Measurements from ENCODE around the gene TDG.

TDG gene

GRCh38 chr12:103986829-103987228, 21.2 kb downstream of the TDG start:
- H3K27ac ChIP-seq (ENCODE audit: insufficient read depth, low read length, poor library complexity, severe bottlenecking) = no peak overlapping the region
- DNase-seq = no peak
- H3K36me3 ChIP-seq (ENCODE audit: control insufficient read depth, insufficient read depth, low read length) = peaks cover 46% of the 10 kb centered on the region

GRCh38 chr12:103994235-103994634, 28.6 kb downstream of the TDG start:
- no peak for DNase-seq
- Histone ChIP-seq H3K9me3 (ENCODE audit: control insufficient read depth, low read length) (no peaks in the 10 kb centered on the region), H3K27ac (ENCODE audit: insufficient read depth, low read length, poor library complexity, severe bottlenecking) (no peak overlapping the region), H3K36me3 (ENCODE audit: control insufficient read depth, insufficient read depth, low read length) (no peaks in the 10 kb centered on the region), H3K4me1 (ENCODE audit: control insufficient read depth, insufficient read depth, low read length, poor library complexity, severe bottlenecking) (no peaks in the 10 kb centered on the region), H3K4me3 (ENCODE audit: insufficient read depth, low read depth, low read length, poor library complexity, severe bottlenecking) (no peak overlapping the region), H3K27me3 (replicated peaks; ENCODE audit: control insufficient read depth, insufficient read depth, low read length, poor library complexity, severe bottlenecking) (peaks cover 4% of the 10 kb centered on the region)

More at GRCh38 chr12:103986829-103987228, 21.2 kb downstream of the TDG start:
- Histone ChIP-seq H3K9me3 (ENCODE audit: control insufficient read depth, low read length) (no peaks in the 10 kb centered on the region), H3K4me1 (ENCODE audit: control insufficient read depth, insufficient read depth, low read length, poor library complexity, severe bottlenecking) (no peaks in the 10 kb centered on the region), H3K4me3 (ENCODE audit: insufficient read depth, low read depth, low read length, poor library complexity, severe bottlenecking) (no peak overlapping the region), H3K27me3 (replicated peaks; ENCODE audit: control insufficient read depth, insufficient read depth, low read length, poor library complexity, severe bottlenecking) (no peaks in the 10 kb centered on the region)

- Histone ChIP-seq H3K4me1 (ENCODE audit: control insufficient read depth, insufficient read depth, low read length, poor library complexity, severe bottlenecking) (no peaks in the 10 kb centered on the region), H3K9me3 (ENCODE audit: control insufficient read depth, low read length) (no peaks in the 10 kb centered on the region), H3K4me3 (ENCODE audit: insufficient read depth, low read depth, low read length, poor library complexity, severe bottlenecking) (no peak overlapping the region), H3K27me3 (replicated peaks; ENCODE audit: control insufficient read depth, insufficient read depth, low read length, poor library complexity, severe bottlenecking) (peaks cover 4% of the 10 kb centered on the region), H3K27ac (ENCODE audit: insufficient read depth, low read length, poor library complexity, severe bottlenecking) (no peak overlapping the region), H3K36me3 (ENCODE audit: control insufficient read depth, insufficient read depth, low read length) (no peaks in the 10 kb centered on the region)
- DNase-seq = no peak
Observed at GRCh38 chr12:103996595-103996994, 30.9 kb downstream of the TDG start.

- peaks cover 4% of the 10 kb centered on the region for H3K27me3 ChIP-seq (replicated peaks; ENCODE audit: control insufficient read depth, insufficient read depth, low read length, poor library complexity, severe bottlenecking)
- H3K4me3 ChIP-seq (ENCODE audit: insufficient read depth, low read depth, low read length, poor library complexity, severe bottlenecking) = no peak overlapping the region
- no peaks in the 10 kb centered on the region for H3K9me3 ChIP-seq (ENCODE audit: control insufficient read depth, low read length)
Observed at GRCh38 chr12:103997286-103997900, 31.7 kb downstream of the TDG start.

DNA sequence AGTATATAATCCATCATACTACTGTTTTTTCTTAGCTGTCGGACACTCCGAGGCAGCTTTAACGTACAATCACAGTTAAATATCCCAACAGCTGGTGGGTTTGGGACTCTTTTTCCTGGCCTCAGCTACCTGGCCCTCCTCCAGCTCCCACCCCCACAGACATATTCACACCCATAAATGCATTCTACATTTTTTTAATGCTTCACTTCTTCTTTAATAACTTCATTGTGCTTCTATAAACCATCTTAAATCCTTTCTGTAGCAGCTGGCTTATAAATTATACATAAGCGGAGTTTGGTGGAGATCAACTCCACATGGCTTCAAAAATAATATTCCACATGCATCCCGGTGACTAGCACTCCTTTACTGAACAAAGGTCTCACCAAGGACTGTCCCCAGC, 33.3 kb downstream of the TDG start:
- H3K36me3 ChIP-seq (ENCODE audit: control insufficient read depth, insufficient read depth, low read length) = no peaks in the 10 kb centered on the region
- no peak overlapping the region for H3K27ac ChIP-seq (ENCODE audit: insufficient read depth, low read length, poor library complexity, severe bottlenecking)
- DNase-seq = no peak
- H3K4me3 ChIP-seq (ENCODE audit: insufficient read depth, low read depth, low read length, poor library complexity, severe bottlenecking) = no peak overlapping the region
- H3K9me3 ChIP-seq (ENCODE audit: control insufficient read depth, low read length) = no peaks in the 10 kb centered on the region
- peaks cover 8% of the 10 kb centered on the region for H3K27me3 ChIP-seq (replicated peaks; ENCODE audit: control insufficient read depth, insufficient read depth, low read length, poor library complexity, severe bottlenecking)
- no peaks in the 10 kb centered on the region for H3K4me1 ChIP-seq (ENCODE audit: control insufficient read depth, insufficient read depth, low read length, poor library complexity, severe bottlenecking)

More at GRCh38 chr12:103997286-103997900, 31.7 kb downstream of the TDG start:
- Histone ChIP-seq H3K4me1 (ENCODE audit: control insufficient read depth, insufficient read depth, low read length, poor library complexity, severe bottlenecking) (no peaks in the 10 kb centered on the region), H3K27ac (ENCODE audit: insufficient read depth, low read length, poor library complexity, severe bottlenecking) (no peak overlapping the region), H3K36me3 (ENCODE audit: control insufficient read depth, insufficient read depth, low read length) (no peaks in the 10 kb centered on the region)
- no peak for DNase-seq

DNA sequence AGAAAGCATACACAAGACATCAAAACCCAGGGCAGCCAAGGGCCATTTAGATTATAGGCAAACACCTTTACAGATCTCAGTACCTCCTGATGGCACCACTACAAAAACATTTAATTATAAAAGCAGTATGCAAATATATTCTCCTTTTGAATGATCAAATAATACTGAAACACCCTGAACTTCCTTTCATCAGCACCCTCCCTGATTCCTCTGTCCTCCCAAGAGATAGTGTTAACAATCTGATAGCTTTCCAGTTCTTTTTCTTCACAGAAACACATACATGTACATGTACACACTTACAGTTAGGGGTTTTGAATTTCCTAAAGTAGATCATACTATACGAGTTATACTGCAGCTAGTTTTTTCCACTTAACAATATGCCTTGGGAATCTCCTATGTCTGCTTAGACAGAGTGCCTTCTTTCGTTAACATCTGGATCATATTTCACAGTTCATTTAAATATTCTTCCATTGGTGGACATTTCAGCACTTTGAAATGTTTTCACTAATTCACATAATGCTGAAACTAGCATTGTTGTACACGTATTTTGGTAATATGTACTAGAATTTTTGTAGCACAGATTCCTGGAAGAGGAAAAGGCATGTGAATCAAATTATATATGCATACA, 35.2 kb downstream of the TDG start:
- no peaks in the 10 kb centered on the region for H3K36me3 ChIP-seq (ENCODE audit: control insufficient read depth, insufficient read depth, low read length)
- no peak overlapping the region for H3K27ac ChIP-seq (ENCODE audit: insufficient read depth, low read length, poor library complexity, severe bottlenecking)
- no peak overlapping the region for H3K4me3 ChIP-seq (ENCODE audit: insufficient read depth, low read depth, low read length, poor library complexity, severe bottlenecking)
- DNase-seq = no peak
- no peaks in the 10 kb centered on the region for H3K9me3 ChIP-seq (ENCODE audit: control insufficient read depth, low read length)
- no peaks in the 10 kb centered on the region for H3K4me1 ChIP-seq (ENCODE audit: control insufficient read depth, insufficient read depth, low read length, poor library complexity, severe bottlenecking)
- H3K27me3 ChIP-seq (replicated peaks; ENCODE audit: control insufficient read depth, insufficient read depth, low read length, poor library complexity, severe bottlenecking) = peaks cover 8% of the 10 kb centered on the region

DNA sequence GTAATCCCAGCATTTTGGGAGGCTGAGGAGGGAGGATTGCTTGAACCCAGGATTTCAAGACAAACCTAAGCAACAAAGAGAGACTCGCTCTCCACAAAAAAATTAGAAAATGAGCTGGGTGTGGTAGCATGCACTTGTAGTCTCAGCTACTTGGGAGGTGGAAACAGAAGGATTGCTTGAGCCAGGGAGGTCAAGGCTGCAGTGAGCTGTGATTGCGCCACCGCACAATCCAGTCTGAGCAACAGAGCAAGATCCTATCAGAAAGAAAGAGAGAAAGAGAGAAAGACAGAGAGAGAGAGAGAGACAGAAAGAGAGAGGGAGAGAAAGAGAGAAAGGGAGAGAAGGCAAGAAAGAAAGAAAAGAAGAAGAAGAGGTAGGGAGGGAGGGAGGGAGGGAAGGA, 37.0 kb downstream of the TDG start:
- H3K27ac ChIP-seq (ENCODE audit: insufficient read depth, low read length, poor library complexity, severe bottlenecking) = no peak overlapping the region
- no peaks in the 10 kb centered on the region for H3K36me3 ChIP-seq (ENCODE audit: control insufficient read depth, insufficient read depth, low read length)
- H3K4me3 ChIP-seq (ENCODE audit: insufficient read depth, low read depth, low read length, poor library complexity, severe bottlenecking) = no peak overlapping the region
- H3K9me3 ChIP-seq (ENCODE audit: control insufficient read depth, low read length) = no peaks in the 10 kb centered on the region
- peaks cover 4% of the 10 kb centered on the region for H3K27me3 ChIP-seq (replicated peaks; ENCODE audit: control insufficient read depth, insufficient read depth, low read length, poor library complexity, severe bottlenecking)
- DNase-seq = no peak
- no peaks in the 10 kb centered on the region for H3K4me1 ChIP-seq (ENCODE audit: control insufficient read depth, insufficient read depth, low read length, poor library complexity, severe bottlenecking)

GRCh38 chr12:104003596-104003995, 37.9 kb downstream of the TDG start:
- Histone ChIP-seq H3K9me3 (ENCODE audit: control insufficient read depth, low read length) (no peaks in the 10 kb centered on the region), H3K27me3 (replicated peaks; ENCODE audit: control insufficient read depth, insufficient read depth, low read length, poor library complexity, severe bottlenecking) (peaks cover 4% of the 10 kb centered on the region), H3K27ac (ENCODE audit: insufficient read depth, low read length, poor library complexity, severe bottlenecking) (no peak overlapping the region), H3K4me3 (ENCODE audit: insufficient read depth, low read depth, low read length, poor library complexity, severe bottlenecking) (no peak overlapping the region), H3K36me3 (ENCODE audit: control insufficient read depth, insufficient read depth, low read length) (no peaks in the 10 kb centered on the region), H3K4me1 (ENCODE audit: control insufficient read depth, insufficient read depth, low read length, poor library complexity, severe bottlenecking) (no peaks in the 10 kb centered on the region)
- no peak for DNase-seq

DNA sequence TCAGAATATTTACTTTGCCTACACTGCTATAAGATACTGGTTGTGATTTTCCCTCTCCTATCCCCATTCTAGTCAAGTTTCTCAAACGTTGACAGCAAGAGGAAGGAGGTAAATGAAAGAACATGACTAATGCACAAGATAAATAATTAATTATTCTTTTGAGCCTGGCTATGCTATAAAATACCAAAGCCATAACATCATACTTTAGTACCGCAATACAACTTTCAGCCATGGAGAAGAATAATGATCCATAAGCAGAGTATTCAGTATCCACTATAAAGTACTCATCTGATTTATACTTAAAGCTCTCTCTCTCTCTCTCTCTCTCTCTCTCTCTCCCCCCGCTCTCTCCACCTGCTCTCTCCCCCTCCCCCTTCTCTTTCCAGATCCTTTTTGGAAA, 41.3 kb downstream of the TDG start:
- no peak for DNase-seq
- H3K9me3 ChIP-seq (ENCODE audit: control insufficient read depth, low read length) = no peaks in the 10 kb centered on the region
- H3K27ac ChIP-seq (ENCODE audit: insufficient read depth, low read length, poor library complexity, severe bottlenecking) = no peak overlapping the region
- H3K4me1 ChIP-seq (ENCODE audit: control insufficient read depth, insufficient read depth, low read length, poor library complexity, severe bottlenecking) = no peaks in the 10 kb centered on the region
- H3K4me3 ChIP-seq (ENCODE audit: insufficient read depth, low read depth, low read length, poor library complexity, severe bottlenecking) = no peak overlapping the region
- H3K27me3 ChIP-seq (replicated peaks; ENCODE audit: control insufficient read depth, insufficient read depth, low read length, poor library complexity, severe bottlenecking) = peaks cover 4% of the 10 kb centered on the region
- no peaks in the 10 kb centered on the region for H3K36me3 ChIP-seq (ENCODE audit: control insufficient read depth, insufficient read depth, low read length)

DNA sequence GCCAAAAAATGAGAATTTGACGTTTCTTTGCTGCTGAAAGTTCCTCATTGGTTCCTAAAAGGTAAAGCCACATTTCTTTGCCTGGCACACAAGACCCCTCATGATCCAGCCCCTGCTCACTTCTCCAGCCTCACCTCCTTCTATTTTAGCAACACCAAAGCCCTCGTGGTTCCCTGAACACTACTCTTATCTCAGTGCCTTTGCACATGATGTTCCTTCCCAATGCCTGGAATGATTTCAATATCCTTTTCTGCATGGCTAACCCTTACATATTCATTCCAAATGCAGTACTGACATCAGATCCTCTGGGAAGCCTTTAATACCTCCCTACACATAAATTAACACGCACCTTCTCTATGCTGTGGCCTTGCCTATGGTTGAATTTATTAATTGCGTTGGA, 44.4 kb downstream of the TDG start:
- Histone ChIP-seq H3K4me1 (ENCODE audit: control insufficient read depth, insufficient read depth, low read length, poor library complexity, severe bottlenecking) (no peaks in the 10 kb centered on the region), H3K9me3 (ENCODE audit: control insufficient read depth, low read length) (no peaks in the 10 kb centered on the region), H3K27me3 (replicated peaks; ENCODE audit: control insufficient read depth, insufficient read depth, low read length, poor library complexity, severe bottlenecking) (no peaks in the 10 kb centered on the region), H3K4me3 (ENCODE audit: insufficient read depth, low read depth, low read length, poor library complexity, severe bottlenecking) (no peak overlapping the region), H3K36me3 (ENCODE audit: control insufficient read depth, insufficient read depth, low read length) (no peaks in the 10 kb centered on the region), H3K27ac (ENCODE audit: insufficient read depth, low read length, poor library complexity, severe bottlenecking) (no peak overlapping the region)
- DNase-seq = no peak

All from effector memory CD4-positive, alpha-beta T cell (primary cell).